GM18526 (cell line): ENCODE data around the gene POU2F2.

Source experiments
- POLR2A ChIP-seq: IDR thresholded peaks from 3 replicates; pipeline ENCODE4 v1.6.1; 2011; ENCODE audit not compliant: insufficient read length; ENCODE audit errors: extremely low read depth

POU2F2 gene

DNA sequence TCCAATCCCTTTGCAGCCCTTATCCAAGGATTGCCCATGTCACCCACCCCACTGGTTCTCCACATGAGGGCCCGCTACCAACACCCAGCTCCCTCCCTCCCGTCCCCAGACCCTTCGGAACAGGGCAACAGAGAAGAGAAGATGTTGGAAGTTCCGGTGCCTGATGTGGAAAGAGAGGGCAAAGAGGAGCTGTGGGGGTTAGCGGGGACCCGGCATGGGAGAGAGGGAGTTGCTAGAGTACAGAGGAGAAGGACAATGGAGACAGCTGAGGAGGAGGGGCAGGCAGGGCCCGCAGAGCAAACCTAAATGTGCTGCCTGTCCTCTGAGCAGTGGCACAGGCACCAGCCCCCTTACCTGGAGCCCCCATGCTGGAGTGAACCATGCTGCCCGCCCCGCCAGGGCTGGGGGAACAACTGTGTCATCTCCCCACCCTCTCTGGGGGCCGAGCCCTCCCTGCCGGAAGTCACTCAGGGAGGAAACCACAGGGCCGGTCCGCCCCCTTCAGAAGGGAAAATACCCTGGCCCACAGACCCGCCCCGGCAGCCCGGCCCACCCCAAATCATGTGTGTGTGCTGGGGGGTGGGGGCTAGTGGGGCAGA, at the start of gene POU2F2:
TSS of gene POU2F2 (minus strand) at position 417 of the 599 bp plus-strand sequence. CDS start at position 382, 35 bp downstream.
- peak; percentile 77 for TF ChIP-seq POLR2A

DNA sequence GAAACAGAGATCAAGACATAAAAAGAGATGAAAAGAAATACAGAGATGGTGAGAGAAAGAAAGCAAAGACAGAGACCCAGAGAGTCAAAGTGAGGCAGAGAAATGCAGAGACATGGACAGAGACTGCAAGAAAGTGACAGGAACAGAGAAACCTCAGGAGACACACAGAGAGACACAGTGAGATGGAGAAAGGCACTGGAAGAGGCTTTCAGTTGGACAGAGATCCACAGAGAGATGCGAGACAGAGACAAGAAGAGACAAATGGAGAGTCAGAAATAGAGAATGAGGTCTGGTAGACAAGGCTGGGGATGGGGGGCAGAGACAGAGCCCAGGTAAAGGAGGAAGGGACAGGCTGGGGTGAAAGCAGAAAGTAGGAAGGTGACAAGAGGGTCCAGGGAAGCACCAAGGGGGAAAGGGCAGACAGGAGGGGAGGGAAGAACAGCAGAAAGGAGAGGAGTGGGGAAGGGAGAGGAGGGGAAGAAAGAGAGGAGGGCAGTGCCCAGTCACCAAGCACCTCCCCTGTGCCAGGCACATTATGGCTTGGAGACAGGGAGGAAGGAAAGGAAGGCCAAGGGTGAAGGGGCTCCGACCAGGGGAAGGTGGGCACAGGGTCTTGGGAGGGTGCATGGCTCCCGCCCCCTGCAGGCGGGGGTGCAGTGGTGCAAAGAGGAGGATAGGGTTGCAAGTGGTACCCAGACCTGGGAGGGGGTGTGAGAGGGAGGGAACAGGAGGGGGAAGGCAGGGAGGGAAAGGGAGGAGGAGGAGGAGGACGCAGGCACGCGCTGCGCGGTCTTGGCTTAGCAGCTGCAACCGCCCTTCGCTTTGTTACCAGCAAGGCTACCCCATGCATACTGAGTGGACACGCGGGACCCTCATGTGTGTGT, 46.8 kb upstream of the POU2F2 start:
- no peak for TF ChIP-seq POLR2A

DNA sequence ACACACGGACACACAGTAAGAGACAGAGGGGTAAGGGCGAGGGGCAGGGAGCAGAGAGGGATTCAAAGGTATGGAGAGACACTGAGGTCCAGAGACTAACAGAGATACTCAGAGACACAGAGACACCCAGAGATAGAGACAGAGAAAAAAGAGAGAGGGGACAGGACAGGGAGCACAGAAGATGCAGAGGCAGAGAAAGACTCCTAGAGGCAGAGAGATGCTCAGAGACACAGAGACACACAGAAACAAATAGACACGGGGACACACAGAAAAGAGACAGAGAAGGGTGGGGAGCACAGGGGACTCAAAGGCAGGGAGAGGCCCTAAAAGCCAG, 45.4 kb upstream of the POU2F2 start:
- TF ChIP-seq POLR2A = no peak

DNA sequence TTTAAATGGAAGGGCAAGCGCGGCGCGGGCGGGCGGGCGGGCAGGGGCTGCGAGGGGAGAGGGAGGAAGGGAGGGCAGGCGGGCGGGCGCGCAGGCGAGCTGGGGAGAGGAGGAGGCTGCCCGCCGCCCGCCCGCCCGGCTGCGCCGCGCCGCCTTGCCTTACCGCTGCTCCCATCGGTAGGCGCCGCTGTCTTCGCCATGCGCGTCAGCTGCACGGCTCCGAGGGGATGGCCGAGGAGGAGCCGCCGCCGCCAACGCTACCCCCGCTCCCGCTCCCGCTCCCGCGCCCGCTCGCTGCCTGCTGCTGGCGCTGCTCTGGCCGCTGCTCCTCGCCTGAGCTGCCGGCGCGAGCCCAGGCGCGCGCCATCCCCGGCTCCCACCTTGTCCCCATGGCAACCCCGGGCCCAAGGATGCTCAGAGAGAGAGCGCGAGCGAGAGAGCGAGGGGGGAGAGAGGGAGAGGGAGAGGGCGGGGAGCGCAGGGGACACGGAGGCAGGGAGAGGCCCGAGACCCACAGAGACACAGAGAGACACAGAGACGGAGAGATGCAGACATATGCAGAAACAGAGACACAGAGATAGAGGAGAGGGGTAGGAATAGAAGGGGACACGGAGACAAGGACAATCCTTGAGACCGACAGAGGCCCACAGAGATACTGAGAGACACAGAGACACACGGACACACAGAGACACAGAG, 44.9 kb upstream of the POU2F2 start:
- no peak for TF ChIP-seq POLR2A

DNA sequence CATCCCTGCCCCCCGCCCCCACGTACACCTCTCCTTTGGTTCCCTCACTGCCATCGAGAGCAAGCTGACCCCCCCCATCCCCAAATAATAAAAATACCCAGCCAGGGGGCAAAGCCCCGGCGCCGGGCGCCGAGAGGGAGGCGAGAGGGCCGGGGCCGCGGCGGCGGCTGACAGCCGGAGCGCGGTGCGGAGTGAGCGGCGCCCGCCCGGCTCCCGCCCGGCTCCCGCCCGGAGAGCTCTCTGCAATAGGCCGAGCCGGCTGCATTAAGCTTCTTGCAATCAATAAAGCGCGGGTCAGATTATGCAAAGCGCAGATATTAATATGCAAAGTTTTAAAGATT, 44.4 kb upstream of the POU2F2 start:
- TF ChIP-seq POLR2A = no peak

DNA sequence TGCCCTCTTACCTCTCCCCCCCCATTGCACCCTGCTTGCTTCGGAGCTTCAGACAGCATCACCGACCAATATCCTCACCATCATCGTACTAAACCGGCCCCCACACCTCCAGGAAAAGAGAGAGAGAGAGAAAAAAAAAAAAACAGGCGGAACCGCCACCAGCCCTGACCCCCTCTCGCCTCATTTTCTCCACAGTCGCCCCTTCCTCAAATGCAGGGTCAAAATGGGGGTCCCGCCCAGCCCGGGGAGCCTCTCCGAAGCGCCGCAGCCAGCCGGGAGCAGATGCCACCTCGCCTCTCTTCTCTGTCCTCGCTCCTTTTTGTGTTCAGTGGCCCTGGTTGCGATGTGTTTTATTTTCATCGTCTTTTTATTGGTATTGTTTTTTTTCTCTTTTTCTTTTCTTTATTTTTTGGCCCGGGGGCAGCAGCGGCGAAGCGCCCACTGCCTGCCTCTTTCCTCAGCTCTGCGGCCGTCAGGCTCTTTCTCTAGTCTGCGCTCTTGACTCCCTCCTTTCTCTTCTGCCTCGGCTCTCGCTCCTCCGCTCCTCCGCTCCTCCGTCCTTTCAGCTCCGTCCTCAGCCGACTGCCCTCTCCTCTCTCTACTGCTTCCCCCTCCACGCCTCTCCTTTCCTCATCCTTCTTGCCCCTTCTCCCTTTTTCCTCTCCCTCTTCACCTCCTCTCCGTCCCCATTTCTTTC, 43.9 kb upstream of the POU2F2 start:
- no peak for TF ChIP-seq POLR2A

- no peak for TF ChIP-seq POLR2A
Measured at GRCh38 chr19:42174958-42175734, 42.9 kb upstream of the POU2F2 start.

DNA sequence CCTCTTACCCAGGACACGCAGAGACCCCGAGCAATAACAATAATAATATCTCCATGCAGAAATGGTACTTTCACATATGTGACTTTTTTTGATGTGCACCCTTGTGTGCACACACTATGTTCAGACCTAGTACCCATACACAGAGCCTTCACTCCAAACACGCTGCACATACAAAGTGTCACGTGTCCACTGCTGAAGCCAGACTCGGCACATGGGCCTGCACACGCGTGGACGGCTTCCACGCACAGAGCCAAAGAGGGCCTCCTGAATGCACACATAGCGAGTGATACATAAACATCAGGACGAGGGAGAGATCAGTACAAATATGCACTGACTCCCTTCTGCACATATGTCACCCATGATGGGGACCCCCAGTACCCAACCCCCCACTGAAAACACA, 41.9 kb upstream of the POU2F2 start:
- no peak for TF ChIP-seq POLR2A

DNA sequence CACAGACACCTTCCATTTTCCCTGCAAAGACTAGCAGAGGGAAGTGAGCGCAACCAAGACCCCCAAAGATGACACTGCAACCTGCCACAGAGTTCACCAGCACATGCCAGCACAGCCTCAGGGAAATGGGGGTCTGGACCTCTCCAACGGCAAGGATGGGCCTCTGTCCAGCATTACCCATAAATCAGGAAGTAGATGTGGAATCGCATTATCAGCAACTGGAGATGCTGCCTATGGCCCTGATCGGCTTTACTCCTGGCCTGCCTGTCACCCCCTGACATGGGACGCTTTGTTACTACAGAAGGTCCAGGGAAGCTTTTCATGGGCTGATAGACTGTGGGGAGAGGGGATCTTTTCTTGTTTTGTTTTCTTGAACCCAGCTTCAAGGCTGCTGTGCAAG, 41.4 kb upstream of the POU2F2 start:
- no peak for TF ChIP-seq POLR2A

DNA sequence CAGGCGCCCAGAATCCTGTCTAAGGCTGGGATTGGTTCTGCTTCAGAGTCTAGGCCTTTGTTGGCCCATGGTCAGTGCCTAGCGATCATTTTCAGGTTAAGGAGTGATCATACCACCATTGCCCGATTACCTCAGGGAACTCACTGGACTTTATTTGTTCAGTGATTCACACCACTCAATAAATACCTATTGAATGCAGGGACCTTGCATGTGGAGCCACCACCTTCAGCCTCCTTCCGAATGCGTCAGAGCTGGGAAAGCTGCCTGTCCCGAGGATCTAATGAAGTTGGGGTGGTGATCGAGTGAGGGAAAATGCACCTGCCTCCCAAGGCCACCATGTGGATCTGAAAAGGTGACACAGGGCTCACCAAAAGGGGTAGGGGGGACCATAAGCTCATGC, 40.0 kb upstream of the POU2F2 start:
- no peak for TF ChIP-seq POLR2A

DNA sequence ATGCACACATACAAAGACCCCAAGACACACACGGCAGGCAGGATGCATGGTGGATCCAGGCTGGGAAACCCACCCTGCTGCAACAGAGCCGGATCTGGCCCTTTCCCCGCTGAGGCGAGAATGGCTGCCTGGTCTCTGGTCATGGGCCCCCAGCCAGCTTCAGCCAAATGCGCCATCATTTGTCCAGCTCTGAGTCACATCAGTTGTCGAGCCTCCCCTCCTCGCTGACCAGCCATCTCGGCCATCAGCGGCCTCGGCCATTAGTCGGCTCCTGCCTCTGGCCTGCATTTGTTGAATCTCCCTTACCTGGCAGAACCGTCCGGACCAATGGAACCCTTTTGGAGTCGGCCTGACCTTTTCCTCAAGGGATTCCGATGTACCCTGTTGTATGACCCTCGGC, 38.5 kb upstream of the POU2F2 start:
- no peak for TF ChIP-seq POLR2A

- no peak for TF ChIP-seq POLR2A
Measured at GRCh38 chr19:42169486-42170413, 37.5 kb upstream of the POU2F2 start.

- no peak for TF ChIP-seq POLR2A
Measured at GRCh38 chr19:42168206-42168605, 36.0 kb upstream of the POU2F2 start.

GRCh38 chr19:42166316-42166715, 34.1 kb upstream of the POU2F2 start:
- TF ChIP-seq POLR2A = no peak
